ENCODE data around the gene FRY. TPM values are rescaled to one million over a fixed set of nuclear protein-coding genes. Genes with fewer than 3 reads are reported as not detected.
A peak's percentile ranks its signal among the peaks of the same experiment; 100 is the strongest.
"Not testable (repeated sequence)": the region's sequence is repeated elsewhere in the genome, so short reads cannot be mapped to it uniquely, and the experiment has no call there.

Gene FRY
- polyA plus RNA-seq (2011; rRNA removed), result 24.6 and 37.8 TPM in 2 replicates
- polyA minus RNA-seq (2011; rRNA and poly(A)+ RNA removed), result 111 and 122 TPM in 2 replicates

DNA sequence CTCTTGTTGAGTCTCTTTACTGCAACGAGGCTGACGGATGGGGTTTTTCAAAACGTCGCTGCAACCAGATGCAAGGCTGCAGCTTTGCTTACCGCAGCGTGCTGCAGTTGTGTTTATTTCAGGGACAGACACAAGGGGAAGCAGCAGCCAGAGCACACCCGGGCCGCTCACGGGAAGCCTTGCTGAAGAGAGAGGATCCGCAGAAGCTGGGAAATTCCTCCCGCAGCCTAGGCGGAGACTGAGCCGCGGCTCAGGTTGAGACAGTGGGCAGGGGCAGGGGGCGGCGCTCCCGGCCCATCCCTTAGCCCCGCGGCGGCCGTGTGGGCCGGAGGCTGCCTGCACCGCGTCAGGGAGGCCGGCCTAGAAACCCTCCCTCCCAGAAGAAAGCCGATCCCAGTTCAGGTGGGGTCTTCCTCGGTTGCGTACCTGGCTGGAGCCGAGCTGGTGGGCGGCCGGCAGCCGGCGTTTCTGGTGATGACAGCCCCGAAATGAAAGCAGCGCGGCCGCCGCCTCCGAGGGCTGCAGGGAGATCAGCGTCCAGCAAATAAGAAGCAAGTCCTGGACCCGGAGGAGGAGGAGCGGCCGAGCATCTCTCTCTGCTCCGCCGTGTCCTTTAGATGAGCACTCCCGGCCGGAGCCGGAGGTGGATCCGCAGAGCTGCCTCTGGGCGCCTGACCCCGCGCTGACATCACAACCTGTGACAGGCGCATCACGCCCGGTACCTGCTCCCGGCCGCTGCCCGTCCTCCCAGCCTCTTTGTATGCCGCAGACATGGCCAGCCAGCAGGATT, at the start of gene FRY:
TSS of gene FRY (plus strand) at position 750 of the 790 bp plus-strand sequence. CDS start at position 772, 22 bp downstream.
- TF ChIP-seq, protein P1, sequence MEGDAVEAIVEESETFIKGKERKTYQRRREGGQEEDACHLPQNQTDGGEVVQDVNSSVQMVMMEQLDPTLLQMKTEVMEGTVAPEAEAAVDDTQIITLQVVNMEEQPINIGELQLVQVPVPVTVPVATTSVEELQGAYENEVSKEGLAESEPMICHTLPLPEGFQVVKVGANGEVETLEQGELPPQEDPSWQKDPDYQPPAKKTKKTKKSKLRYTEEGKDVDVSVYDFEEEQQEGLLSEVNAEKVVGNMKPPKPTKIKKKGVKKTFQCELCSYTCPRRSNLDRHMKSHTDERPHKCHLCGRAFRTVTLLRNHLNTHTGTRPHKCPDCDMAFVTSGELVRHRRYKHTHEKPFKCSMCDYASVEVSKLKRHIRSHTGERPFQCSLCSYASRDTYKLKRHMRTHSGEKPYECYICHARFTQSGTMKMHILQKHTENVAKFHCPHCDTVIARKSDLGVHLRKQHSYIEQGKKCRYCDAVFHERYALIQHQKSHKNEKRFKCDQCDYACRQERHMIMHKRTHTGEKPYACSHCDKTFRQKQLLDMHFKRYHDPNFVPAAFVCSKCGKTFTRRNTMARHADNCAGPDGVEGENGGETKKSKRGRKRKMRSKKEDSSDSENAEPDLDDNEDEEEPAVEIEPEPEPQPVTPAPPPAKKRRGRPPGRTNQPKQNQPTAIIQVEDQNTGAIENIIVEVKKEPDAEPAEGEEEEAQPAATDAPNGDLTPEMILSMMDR (IDR thresholded peaks at IDR 0.05; ENCODE audit: low read depth, low read length), result peak; percentile 20; the same call in 1 of the 2 replicates
- Histone ChIP-seq H3K27me3 (ENCODE audit: control insufficient read depth, insufficient read depth, low read length) (no peaks in the 10 kb centered on the region), H3K9me3 (ENCODE audit: control insufficient read depth, insufficient read depth, low read length) (no peaks in the 10 kb centered on the region; the same call in 1 of the 2 replicates), H3K27ac (ENCODE audit: low read depth, low read length) (peak within 1 kb of the TSS; percentile 62), H3K4me3 (ENCODE audit: low read depth, low read length) (peak within 1 kb of the TSS; percentile 77)
- ChIA-PET POLR2A (interaction anchor here (0.7 to 1.1 kb wide), 4 partner anchors 8 to 181 kb away, joined by 3 to 11 read pairs (median 4); no protein-coding TSS in a partner anchor), CTCF (interaction anchor here (0.7 to 4.1 kb wide), 3 partner anchors 57 to 134 kb away, joined by 3 to 23 read pairs (median 4); no protein-coding TSS in a partner anchor)
- DNase-seq (ENCODE audit: low read depth, low spot score), result no peak

DNA sequence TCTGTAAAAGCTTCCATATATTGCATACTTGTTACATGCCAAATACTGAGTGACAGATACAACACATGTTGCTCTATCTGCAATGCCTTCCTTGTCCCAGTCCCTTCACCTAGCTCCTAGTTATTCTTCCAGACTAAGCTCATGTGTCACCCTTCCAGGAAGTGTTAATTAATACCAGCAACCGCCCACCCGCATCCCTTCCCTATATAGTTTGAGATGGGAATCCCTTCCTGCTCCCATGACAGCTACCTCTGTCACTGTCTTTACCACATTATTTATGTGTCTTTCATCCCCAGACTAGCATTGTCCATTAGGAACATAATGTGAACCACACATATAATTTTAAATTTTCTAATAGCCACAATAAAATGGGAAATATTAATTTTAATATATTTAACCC, 49.5 kb upstream of the FRY start:
- TF ChIP-seq, protein P1 (IDR thresholded peaks at IDR 0.05; ENCODE audit: low read depth, low read length), result no peak
- no peak for DNase-seq (ENCODE audit: low read depth, low spot score)
- POLR2A ChIA-PET, result no interaction called here
- no peak overlapping the region for H3K4me3 ChIP-seq (ENCODE audit: low read depth, low read length)
- CTCF ChIA-PET, result interaction anchor here (0.6 kb wide), 1 partner anchor 16 kb away, joined by 5 read pairs; no protein-coding TSS in a partner anchor
- H3K9me3 ChIP-seq (ENCODE audit: control insufficient read depth, insufficient read depth, low read length), result no peaks in the 10 kb centered on the region
- no peak overlapping the region for H3K27ac ChIP-seq (ENCODE audit: low read depth, low read length)
- H3K27me3 ChIP-seq (ENCODE audit: control insufficient read depth, insufficient read depth, low read length), result peaks cover 6% of the 10 kb centered on the region

DNA sequence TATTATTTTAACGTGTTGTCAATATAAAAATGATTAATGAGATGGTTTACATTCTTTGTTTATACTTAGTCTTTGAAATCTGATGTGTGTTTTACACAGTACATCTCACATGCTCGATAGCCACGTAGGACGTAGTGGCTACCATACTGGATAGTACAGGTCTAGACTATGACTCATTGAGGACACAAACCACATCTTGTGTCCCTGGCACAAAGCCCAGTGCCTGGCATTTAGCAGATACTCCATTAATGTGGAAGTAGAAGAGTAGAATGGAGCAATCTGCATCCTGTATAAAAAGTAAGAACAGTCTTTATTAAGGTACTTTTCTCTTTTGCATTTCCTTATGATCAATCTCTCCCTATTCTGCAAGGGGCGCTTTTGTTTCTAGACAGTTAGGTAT, 49.0 kb upstream of the FRY start:
- TF ChIP-seq, protein P1 (IDR thresholded peaks at IDR 0.05; ENCODE audit: low read depth, low read length), result no peak
- Histone ChIP-seq H3K27me3 (ENCODE audit: control insufficient read depth, insufficient read depth, low read length) (peaks cover 8% of the 10 kb centered on the region), H3K4me3 (ENCODE audit: low read depth, low read length) (no peak overlapping the region), H3K9me3 (ENCODE audit: control insufficient read depth, insufficient read depth, low read length) (no peaks in the 10 kb centered on the region), H3K27ac (ENCODE audit: low read depth, low read length) (no peak overlapping the region)
- ChIA-PET POLR2A (no interaction called here), CTCF (no interaction called here)
- DNase-seq (ENCODE audit: low read depth, low spot score), result peak; percentile 73

DNA sequence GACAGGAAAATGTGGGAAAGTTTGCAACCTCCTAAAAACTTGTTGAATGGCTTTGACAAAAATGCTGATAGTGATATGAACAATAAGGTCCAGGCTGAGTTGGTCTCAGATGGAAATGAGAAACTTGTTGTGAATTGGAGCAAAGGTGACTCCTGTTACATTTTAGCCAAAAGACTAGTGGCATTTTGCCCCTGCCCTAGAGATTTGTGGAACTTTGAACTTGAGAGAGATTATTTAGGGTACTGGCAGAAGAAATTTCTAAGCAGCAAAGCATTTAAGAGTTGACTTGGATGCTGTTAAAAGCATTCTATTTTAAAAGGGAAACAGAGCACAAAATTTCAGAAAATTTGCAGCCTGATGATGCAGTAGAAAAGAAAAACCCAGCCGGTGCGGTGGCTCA, 47.9 kb upstream of the FRY start:
- POLR2A ChIA-PET; H3K4me3 ChIP-seq (ENCODE audit: low read depth, low read length); CTCF ChIA-PET; H3K27me3 ChIP-seq (ENCODE audit: control insufficient read depth, insufficient read depth, low read length); DNase-seq (ENCODE audit: low read depth, low spot score); H3K9me3 ChIP-seq (ENCODE audit: control insufficient read depth, insufficient read depth, low read length); H3K27ac ChIP-seq (ENCODE audit: low read depth, low read length): not testable (repeated sequence)

DNA sequence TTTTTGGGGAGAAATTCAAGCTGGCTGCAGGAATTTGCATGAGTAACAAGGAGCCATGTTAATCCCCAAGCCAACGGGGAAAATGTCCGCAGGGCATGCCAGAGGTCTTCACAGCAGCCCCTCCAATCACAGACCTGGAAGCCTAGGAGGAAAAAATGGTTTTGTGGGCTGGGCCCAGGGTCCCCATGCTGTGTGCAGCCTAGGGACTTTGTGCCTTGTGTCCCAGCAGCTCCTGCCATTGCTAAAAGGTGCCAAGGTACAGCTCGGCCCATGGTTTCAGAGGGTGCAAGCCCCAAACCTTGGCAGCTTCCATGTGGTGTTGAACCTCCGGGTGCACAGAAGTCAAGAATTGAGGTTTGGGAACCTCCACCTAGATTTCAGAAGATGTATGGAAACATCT, 47.2 kb upstream of the FRY start:
- DNase-seq (ENCODE audit: low read depth, low spot score); H3K27me3 ChIP-seq (ENCODE audit: control insufficient read depth, insufficient read depth, low read length); H3K27ac ChIP-seq (ENCODE audit: low read depth, low read length); POLR2A ChIA-PET; H3K9me3 ChIP-seq (ENCODE audit: control insufficient read depth, insufficient read depth, low read length); H3K4me3 ChIP-seq (ENCODE audit: low read depth, low read length): not testable (repeated sequence)
- CTCF ChIA-PET, result interaction anchor here (0.6 kb wide), 1 partner anchor 14 kb away, joined by 3 read pairs; no protein-coding TSS in a partner anchor

Data from AG04450 (cell line).